Measurements from ENCODE around the gene GNGT2.
A peak's percentile ranks its signal among the peaks of the same experiment; 100 is the strongest.

GNGT2 gene

DNA sequence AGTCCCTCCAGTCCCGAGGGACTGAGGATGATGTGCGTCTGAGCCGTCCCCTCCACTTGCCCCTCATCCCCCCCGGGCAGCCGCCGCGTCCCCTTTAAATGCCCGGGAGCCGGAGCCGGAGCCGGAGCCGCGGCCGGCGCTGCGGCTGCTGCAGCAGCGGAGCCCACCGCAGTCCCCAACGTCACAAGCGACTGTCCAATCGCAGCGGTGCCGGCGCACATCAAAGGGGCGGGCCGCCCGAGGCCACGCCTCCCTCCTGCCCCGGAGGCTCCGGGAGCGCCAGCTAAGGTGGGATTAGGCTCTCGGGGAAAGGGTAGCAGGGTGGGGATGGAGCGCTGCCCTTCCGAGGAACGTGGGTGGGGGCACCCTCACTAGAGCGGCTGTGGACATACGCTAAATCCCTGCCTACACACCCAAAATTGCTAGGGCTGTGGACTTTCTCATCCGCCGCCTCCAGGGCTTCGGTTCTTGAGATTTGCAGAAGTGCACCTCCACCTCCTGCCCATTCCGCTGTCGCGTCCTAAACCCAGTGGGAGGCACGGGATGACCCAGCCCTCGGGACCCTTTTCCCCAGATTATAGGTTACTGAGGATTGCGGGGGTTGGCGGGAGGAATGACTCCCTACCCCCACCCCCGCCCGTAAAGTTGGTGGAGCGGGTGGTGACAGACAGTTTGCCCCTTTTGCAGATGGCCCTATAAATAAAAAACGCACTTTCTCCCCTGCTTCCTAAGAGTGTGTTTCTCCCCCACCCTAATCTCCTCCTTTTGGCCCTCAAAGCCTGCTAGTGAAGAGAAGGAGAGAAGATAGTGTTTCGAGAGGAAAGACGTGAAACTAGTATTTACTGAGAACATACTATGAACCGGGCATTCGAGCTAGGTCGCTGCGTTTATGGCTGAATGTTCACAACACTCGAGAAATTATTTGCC lies 20.5 kb upstream of the GNGT2 start, which contains the start of gene PHOSPHO1:
PHOSPHO1 (minus strand) TSS at position 152 of the 927 bp plus-strand sequence. CDS start 4,096 bp downstream, outside the sequence.
- H4K20me1 ChIP-seq (ENCODE audit: insufficient read depth, low read length, poor library complexity, severe bottlenecking): no peaks in the 10 kb centered on the region
- H2AFZ ChIP-seq (ENCODE audit: low read length): peak within 1 kb of the TSS; percentile 77
- H3K79me2 ChIP-seq (ENCODE audit: insufficient read depth, low read length): no peaks in the 10 kb centered on the region
- H3K9ac ChIP-seq (ENCODE audit: low read depth, low read length, poor library complexity, severe bottlenecking): peak within 1 kb of the TSS; percentile 52
- no peaks in the 10 kb centered on the region for H3K9me3 ChIP-seq (ENCODE audit: insufficient read depth, low read depth, low read length)
- no peaks in the 10 kb centered on the region for H3K36me3 ChIP-seq (ENCODE audit: insufficient read depth, low read length)
- peak within 1 kb of the TSS; percentile 86 for H3K4me2 ChIP-seq (ENCODE audit: low read depth, low read length, poor library complexity, severe bottlenecking)
- no peaks in the 10 kb centered on the region for H3K27me3 ChIP-seq (ENCODE audit: insufficient read depth, low read length, poor library complexity, severe bottlenecking)
- peak within 1 kb of the TSS; percentile 73 for H3K4me3 ChIP-seq (ENCODE audit: low read length, poor library complexity, severe bottlenecking)
- H3K4me1 ChIP-seq (ENCODE audit: insufficient read depth, low read length, poor library complexity, severe bottlenecking): peaks cover 8% of the 10 kb centered on the region
- no peaks in the 10 kb centered on the region for H3K9me2 ChIP-seq (replicated peaks; ENCODE audit: low read depth, low read length)
- H3F3A ChIP-seq (ENCODE audit: low read depth): no peaks in the 10 kb centered on the region
- TF ChIP-seq, protein P1, sequence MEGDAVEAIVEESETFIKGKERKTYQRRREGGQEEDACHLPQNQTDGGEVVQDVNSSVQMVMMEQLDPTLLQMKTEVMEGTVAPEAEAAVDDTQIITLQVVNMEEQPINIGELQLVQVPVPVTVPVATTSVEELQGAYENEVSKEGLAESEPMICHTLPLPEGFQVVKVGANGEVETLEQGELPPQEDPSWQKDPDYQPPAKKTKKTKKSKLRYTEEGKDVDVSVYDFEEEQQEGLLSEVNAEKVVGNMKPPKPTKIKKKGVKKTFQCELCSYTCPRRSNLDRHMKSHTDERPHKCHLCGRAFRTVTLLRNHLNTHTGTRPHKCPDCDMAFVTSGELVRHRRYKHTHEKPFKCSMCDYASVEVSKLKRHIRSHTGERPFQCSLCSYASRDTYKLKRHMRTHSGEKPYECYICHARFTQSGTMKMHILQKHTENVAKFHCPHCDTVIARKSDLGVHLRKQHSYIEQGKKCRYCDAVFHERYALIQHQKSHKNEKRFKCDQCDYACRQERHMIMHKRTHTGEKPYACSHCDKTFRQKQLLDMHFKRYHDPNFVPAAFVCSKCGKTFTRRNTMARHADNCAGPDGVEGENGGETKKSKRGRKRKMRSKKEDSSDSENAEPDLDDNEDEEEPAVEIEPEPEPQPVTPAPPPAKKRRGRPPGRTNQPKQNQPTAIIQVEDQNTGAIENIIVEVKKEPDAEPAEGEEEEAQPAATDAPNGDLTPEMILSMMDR (conservative IDR thresholded peaks at IDR 0.05; ENCODE audit: low read length): no peak
- no peak for TF ChIP-seq EZH2phosphoT487 (IDR thresholded peaks at IDR 0.05; ENCODE audit: borderline replicate concordance)

DNA sequence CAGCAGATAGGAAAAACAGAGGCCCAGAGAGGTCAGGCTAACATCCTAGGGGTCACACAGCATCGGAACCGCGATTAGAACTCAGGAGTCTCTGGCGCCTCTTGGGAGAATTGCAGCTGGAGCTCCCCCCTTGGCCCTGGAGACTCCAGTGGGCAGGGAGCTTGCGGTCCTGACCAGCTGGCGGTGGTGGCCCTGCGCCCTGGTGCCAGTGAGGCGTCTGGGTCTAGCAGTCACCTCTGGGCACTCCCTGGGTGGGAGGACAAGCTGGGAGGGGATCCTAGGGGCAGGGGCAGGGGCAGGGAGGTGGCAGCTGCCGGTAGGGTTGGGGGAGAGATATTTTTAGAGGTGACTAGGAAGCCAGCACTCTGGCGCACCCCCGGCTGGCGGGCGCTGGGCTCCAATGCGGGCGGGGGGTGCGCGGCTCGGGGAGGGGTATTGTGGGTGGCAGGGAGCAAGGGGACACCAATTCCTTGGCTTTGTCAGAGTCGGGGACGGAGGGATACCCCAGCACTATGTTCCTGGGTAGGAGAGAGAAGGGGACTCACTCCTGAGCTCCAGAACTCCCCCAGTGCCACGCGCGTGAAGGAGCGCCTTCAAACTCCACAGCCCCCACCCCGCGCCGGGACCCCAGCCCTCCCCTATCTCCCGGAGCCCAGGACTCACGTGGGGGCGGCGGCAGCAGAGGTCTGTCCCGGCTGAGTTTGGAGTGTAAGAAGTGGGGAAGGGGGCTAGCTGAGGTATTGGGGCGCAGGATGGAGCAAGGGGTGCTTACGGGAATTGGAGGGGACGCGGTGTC lies 19.6 kb upstream of the GNGT2 start:
- no peaks in the 10 kb centered on the region for H4K20me1 ChIP-seq (ENCODE audit: insufficient read depth, low read length, poor library complexity, severe bottlenecking)
- H3K9me3 ChIP-seq (ENCODE audit: insufficient read depth, low read depth, low read length): no peaks in the 10 kb centered on the region
- H3K9me2 ChIP-seq (replicated peaks; ENCODE audit: low read depth, low read length): no peaks in the 10 kb centered on the region
- H3K4me3 ChIP-seq (ENCODE audit: low read length, poor library complexity, severe bottlenecking): peak overlapping the region; percentile 73
- peak overlapping the region; percentile 52 for H3K9ac ChIP-seq (ENCODE audit: low read depth, low read length, poor library complexity, severe bottlenecking)
- H3K4me2 ChIP-seq (ENCODE audit: low read depth, low read length, poor library complexity, severe bottlenecking): peak overlapping the region; percentile 86
- H3K36me3 ChIP-seq (ENCODE audit: insufficient read depth, low read length): no peaks in the 10 kb centered on the region
- no peaks in the 10 kb centered on the region for H3K79me2 ChIP-seq (ENCODE audit: insufficient read depth, low read length)
- no peaks in the 10 kb centered on the region for H3F3A ChIP-seq (ENCODE audit: low read depth)
- H3K4me1 ChIP-seq (ENCODE audit: insufficient read depth, low read length, poor library complexity, severe bottlenecking): peaks cover 8% of the 10 kb centered on the region
- H3K27me3 ChIP-seq (ENCODE audit: insufficient read depth, low read length, poor library complexity, severe bottlenecking): no peaks in the 10 kb centered on the region
- H2AFZ ChIP-seq (ENCODE audit: low read length): peak overlapping the region; percentile 77
- no peak for TF ChIP-seq EZH2phosphoT487 (IDR thresholded peaks at IDR 0.05; ENCODE audit: borderline replicate concordance)
- TF ChIP-seq, protein P1 (conservative IDR thresholded peaks at IDR 0.05; ENCODE audit: low read length): no peak

DNA sequence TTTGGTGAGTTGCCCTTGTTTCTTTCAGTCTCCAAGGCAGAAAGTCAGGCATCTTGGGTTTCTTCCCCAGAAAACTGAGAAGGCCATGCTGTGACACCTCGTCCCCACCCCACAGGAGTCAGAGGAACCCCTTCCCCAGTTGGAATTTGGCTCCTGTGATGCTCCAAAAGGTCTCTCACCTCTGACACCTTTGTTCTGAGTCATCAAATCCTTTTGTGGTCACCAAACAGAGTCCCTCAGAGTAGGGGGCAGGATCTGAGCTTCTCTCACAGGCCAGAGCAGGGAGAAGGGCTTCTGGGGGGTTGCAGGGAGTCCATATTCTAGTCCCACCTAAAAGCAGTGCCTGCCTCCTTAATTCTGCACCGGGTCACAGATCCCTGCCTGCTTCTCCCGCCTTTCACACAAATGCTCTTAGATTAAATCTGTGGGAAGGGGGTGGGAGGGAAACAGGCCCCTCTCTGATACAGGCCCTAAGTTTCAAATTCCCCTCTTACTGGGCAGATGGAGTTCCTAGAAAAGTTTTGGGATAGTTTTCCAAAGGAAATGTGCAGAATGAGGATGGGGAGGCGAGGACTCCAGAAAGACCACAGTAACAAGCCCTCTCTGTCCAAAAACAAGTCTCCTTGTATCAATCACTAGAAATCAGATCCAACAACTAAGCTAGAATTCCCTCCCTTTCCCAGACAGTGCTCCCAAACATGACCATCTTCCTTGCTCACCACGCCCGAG lies 18.9 kb upstream of the GNGT2 start:
- Histone ChIP-seq H4K20me1 (ENCODE audit: insufficient read depth, low read length, poor library complexity, severe bottlenecking) (no peaks in the 10 kb centered on the region), H3K4me1 (ENCODE audit: insufficient read depth, low read length, poor library complexity, severe bottlenecking) (peaks cover 8% of the 10 kb centered on the region), H3K4me3 (ENCODE audit: low read length, poor library complexity, severe bottlenecking) (no peak overlapping the region), H3K9me3 (ENCODE audit: insufficient read depth, low read depth, low read length) (no peaks in the 10 kb centered on the region), H3K79me2 (ENCODE audit: insufficient read depth, low read length) (no peaks in the 10 kb centered on the region), H3K9ac (ENCODE audit: low read depth, low read length, poor library complexity, severe bottlenecking) (no peak overlapping the region), H3K9me2 (replicated peaks; ENCODE audit: low read depth, low read length) (no peaks in the 10 kb centered on the region), H2AFZ (ENCODE audit: low read length) (no peak overlapping the region), H3K27me3 (ENCODE audit: insufficient read depth, low read length, poor library complexity, severe bottlenecking) (no peaks in the 10 kb centered on the region), H3K36me3 (ENCODE audit: insufficient read depth, low read length) (no peaks in the 10 kb centered on the region), H3K4me2 (ENCODE audit: low read depth, low read length, poor library complexity, severe bottlenecking) (no peak overlapping the region), H3F3A (ENCODE audit: low read depth) (no peaks in the 10 kb centered on the region)
- TF ChIP-seq, protein P1 (conservative IDR thresholded peaks at IDR 0.05; ENCODE audit: low read length): no peak
- TF ChIP-seq EZH2phosphoT487 (IDR thresholded peaks at IDR 0.05; ENCODE audit: borderline replicate concordance): no peak

All from Loucy (cell line).